HL-60 (cell line): ENCODE data around the gene ADH1C.

Experiments used
- GABPA ChIP-seq: IDR thresholded peaks from 2 replicates; pipeline ENCODE4 v1.6.1; 2012; ENCODE audit warnings: low read depth
- POLR2AphosphoS5 ChIP-seq: IDR thresholded peaks from 2 replicates; pipeline ENCODE4 v1.6.1; 2012; ENCODE audit warnings: low read depth
- SPI1 ChIP-seq: IDR thresholded peaks from 2 replicates; pipeline ENCODE4 v1.6.1; 2012; ENCODE audit warnings: low read depth, mild to moderate bottlenecking, borderline replicate concordance
- TF ChIP-seq, protein P1 (sequence below): IDR thresholded peaks from one replicate; pipeline ENCODE4 v1.5.1; 2011; ENCODE audit warnings: low read length, control low read depth, inconsistent platforms; ENCODE audit not compliant: insufficient read depth
- TF ChIP-seq, protein P2 (sequence below): IDR thresholded peaks from 2 replicates; pipeline ENCODE4 v1.6.1; 2012; ENCODE audit warnings: low read depth; ENCODE audit not compliant: insufficient replicate concordance

DNA sequence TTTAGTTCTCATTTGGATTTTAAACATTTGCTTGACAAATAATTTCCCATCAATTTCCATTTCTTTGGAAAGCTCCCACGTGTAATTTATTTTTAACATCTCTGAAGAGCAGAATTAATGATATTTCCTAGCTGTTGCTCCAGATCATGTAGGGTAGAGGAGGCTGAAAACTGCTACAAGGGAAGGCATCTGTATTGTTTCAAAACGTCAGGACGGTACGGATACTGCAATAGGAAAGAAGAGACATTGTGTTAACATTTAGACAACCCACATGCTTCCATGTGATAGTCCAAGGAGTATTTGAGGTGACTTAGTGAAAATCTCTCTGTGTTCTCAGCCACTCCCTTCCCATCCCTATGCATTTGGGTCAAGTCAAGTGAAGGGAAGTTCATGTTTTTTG, 16.0 kb downstream of the ADH1C start:
- TF ChIP-seq POLR2AphosphoS5 (no peak), GABPA (no peak), SPI1 (no peak)
- TF ChIP-seq, protein P1, sequence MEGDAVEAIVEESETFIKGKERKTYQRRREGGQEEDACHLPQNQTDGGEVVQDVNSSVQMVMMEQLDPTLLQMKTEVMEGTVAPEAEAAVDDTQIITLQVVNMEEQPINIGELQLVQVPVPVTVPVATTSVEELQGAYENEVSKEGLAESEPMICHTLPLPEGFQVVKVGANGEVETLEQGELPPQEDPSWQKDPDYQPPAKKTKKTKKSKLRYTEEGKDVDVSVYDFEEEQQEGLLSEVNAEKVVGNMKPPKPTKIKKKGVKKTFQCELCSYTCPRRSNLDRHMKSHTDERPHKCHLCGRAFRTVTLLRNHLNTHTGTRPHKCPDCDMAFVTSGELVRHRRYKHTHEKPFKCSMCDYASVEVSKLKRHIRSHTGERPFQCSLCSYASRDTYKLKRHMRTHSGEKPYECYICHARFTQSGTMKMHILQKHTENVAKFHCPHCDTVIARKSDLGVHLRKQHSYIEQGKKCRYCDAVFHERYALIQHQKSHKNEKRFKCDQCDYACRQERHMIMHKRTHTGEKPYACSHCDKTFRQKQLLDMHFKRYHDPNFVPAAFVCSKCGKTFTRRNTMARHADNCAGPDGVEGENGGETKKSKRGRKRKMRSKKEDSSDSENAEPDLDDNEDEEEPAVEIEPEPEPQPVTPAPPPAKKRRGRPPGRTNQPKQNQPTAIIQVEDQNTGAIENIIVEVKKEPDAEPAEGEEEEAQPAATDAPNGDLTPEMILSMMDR, result no peak
- TF ChIP-seq, protein P2, sequence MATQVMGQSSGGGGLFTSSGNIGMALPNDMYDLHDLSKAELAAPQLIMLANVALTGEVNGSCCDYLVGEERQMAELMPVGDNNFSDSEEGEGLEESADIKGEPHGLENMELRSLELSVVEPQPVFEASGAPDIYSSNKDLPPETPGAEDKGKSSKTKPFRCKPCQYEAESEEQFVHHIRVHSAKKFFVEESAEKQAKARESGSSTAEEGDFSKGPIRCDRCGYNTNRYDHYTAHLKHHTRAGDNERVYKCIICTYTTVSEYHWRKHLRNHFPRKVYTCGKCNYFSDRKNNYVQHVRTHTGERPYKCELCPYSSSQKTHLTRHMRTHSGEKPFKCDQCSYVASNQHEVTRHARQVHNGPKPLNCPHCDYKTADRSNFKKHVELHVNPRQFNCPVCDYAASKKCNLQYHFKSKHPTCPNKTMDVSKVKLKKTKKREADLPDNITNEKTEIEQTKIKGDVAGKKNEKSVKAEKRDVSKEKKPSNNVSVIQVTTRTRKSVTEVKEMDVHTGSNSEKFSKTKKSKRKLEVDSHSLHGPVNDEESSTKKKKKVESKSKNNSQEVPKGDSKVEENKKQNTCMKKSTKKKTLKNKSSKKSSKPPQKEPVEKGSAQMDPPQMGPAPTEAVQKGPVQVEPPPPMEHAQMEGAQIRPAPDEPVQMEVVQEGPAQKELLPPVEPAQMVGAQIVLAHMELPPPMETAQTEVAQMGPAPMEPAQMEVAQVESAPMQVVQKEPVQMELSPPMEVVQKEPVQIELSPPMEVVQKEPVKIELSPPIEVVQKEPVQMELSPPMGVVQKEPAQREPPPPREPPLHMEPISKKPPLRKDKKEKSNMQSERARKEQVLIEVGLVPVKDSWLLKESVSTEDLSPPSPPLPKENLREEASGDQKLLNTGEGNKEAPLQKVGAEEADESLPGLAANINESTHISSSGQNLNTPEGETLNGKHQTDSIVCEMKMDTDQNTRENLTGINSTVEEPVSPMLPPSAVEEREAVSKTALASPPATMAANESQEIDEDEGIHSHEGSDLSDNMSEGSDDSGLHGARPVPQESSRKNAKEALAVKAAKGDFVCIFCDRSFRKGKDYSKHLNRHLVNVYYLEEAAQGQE, result no peak
